Upper lobe of left lung (tissue), 4 donors: ENCODE measurements around the gene BARX2.

Experiments used
- EP300 ChIP-seq, 4 donors: sonication (generic); formaldehyde crosslinking; IDR thresholded peaks; one replicate each; pipeline ENCODE4 v1.5.1; 2017; ENCODE audit warnings: antibody characterized with exemption in 4 of 4, control low read depth in 2 of 4
- POLR2AphosphoS5 ChIP-seq, 2 donors: sonication (generic); formaldehyde crosslinking; IDR thresholded peaks; one replicate each; pipeline ENCODE4 v1.5.1; 2017; ENCODE audit warnings: antibody characterized with exemption in 2 of 2
- TF ChIP-seq, protein P1 (sequence below), 6 experiments: fragments of 450-650 bp in 4 of 6; fragments of 200-600 bp in 2 of 6; sonication (generic) in 2 of 6; IDR thresholded peaks; one replicate each; pipeline ENCODE4 v1.5.1; 2016 to 2019; ENCODE audit warnings: antibody characterized with exemption in 6 of 6

DNA sequence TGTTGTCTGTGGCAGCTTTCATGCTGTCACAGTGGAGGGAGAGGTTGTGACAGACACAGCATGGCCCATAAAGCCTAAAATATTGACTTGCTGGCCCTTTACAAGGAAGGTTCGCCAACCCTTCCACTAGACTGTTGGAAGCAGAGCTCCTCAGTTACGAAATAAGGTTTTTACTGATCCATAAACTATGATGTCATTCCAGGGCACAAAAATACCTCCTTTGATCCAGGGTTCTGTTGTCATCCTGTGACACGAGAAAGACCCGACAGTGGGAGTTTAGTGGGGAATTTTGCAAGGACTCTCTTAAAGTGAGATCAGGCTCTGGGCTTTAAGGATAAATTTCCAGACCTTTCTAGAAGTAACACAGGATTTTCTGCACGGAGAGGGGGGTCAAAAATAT lies 15.7 kb downstream of the BARX2 start:
- TF ChIP-seq, protein P1, sequence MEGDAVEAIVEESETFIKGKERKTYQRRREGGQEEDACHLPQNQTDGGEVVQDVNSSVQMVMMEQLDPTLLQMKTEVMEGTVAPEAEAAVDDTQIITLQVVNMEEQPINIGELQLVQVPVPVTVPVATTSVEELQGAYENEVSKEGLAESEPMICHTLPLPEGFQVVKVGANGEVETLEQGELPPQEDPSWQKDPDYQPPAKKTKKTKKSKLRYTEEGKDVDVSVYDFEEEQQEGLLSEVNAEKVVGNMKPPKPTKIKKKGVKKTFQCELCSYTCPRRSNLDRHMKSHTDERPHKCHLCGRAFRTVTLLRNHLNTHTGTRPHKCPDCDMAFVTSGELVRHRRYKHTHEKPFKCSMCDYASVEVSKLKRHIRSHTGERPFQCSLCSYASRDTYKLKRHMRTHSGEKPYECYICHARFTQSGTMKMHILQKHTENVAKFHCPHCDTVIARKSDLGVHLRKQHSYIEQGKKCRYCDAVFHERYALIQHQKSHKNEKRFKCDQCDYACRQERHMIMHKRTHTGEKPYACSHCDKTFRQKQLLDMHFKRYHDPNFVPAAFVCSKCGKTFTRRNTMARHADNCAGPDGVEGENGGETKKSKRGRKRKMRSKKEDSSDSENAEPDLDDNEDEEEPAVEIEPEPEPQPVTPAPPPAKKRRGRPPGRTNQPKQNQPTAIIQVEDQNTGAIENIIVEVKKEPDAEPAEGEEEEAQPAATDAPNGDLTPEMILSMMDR (IDR thresholded peaks at IDR 0.05): no peak
- no peak for TF ChIP-seq POLR2AphosphoS5 (IDR thresholded peaks at IDR 0.05)
- no peak for TF ChIP-seq EP300 (IDR thresholded peaks at IDR 0.05)
